ENCODE measurements around the gene ZC3HAV1L. TPM values are rescaled to one million over a fixed set of nuclear protein-coding genes. Genes with fewer than 3 reads are reported as not detected.

The ZC3HAV1L gene
- total and polyA plus RNA-seq, 10 of the 15 experiments (the other 5 are each of a cell fraction or from before 2014, with no cell fraction given) = 0.09 to 16.3 (median 4.9) TPM

GRCh38 chr7:139034855-139035585 is 822 bp downstream of the ZC3HAV1L start (continued):
- TF ChIP-seq ZNF592 (IDR thresholded peaks at IDR 0.05) (no peak), NRF1 (conservative IDR thresholded peaks at IDR 0.05; ENCODE audit: low read depth, low read length) (no peak), E2F4 (IDR thresholded peaks at IDR 0.05; ENCODE audit: low read depth, low read length) (no peak), PRDM15 (CRISPR knock-in tag; IDR thresholded peaks at IDR 0.05) (no peak), CREB1 (IDR thresholded peaks at IDR 0.05; ENCODE audit: low read depth) (no peak), KAT2A (conservative IDR thresholded peaks at IDR 0.05; ENCODE audit: control insufficient read depth, low read depth, low read length) (no peak), BMI1 (IDR thresholded peaks at IDR 0.05; ENCODE audit: borderline replicate concordance) (no peak), CUX1 (IDR thresholded peaks at IDR 0.05; ENCODE audit: insufficient replicate concordance, low read depth, low read length) (no peak), TCF7 (IDR thresholded peaks at IDR 0.05; ENCODE audit: borderline replicate concordance) (no peak), REST (IDR thresholded peaks at IDR 0.05; ENCODE audit: low read depth, low read length) (no peak)
